ES-I3 (cell line): ENCODE results near the gene KCP.
A peak's percentile ranks its signal among the peaks of the same experiment; 100 is the strongest.

ENCODE experiments used
- H3K36me3 ChIP-seq: 2 replicates; pipeline ENCODE4 v1.6.1; 2013; ENCODE audit warnings: mild to moderate bottlenecking, low read length, control low read depth, moderate library complexity; ENCODE audit not compliant: insufficient read depth
- H3K4me1 ChIP-seq: 2 replicates; pipeline ENCODE4 v1.6.1; 2013; ENCODE audit warnings: mild to moderate bottlenecking, control low read depth, low read length; ENCODE audit not compliant: insufficient read depth
- H3K9ac ChIP-seq: 2 replicates; pipeline ENCODE4 v1.6.1; 2013; ENCODE audit warnings: low read depth, mild to moderate bottlenecking, low read length, moderate library complexity
- H3K9me3 ChIP-seq: 2 replicates; pipeline ENCODE4 v1.6.1; 2013; ENCODE audit warnings: mild to moderate bottlenecking, low read length, moderate library complexity; ENCODE audit not compliant: control insufficient read depth, insufficient read depth

Gene KCP

GRCh38 chr7:128862571-128863432 lies 47.7 kb downstream of the KCP start, which contains the start of gene ATP6V1F:
Gene ATP6V1F, plus strand, starts transcription at chr7:128862856. Its CDS starts 49 bp downstream, at chr7:128862905.
- peak within 1 kb of the TSS; percentile 74 for H3K9ac ChIP-seq
- H3K36me3 ChIP-seq: no peaks in the 10 kb centered on the region
- no peaks in the 10 kb centered on the region for H3K9me3 ChIP-seq
- peaks cover 6% of the 10 kb centered on the region for H3K4me1 ChIP-seq

- Histone ChIP-seq H3K4me1 (peaks cover 6% of the 10 kb centered on the region), H3K9ac (peak overlapping the region; percentile 74; the same call in 1 of the 2 replicates)
Measured at GRCh38 chr7:128861957-128862570, 48.4 kb downstream of the KCP start.

GRCh38 chr7:128860158-128861073 lies 50.1 kb downstream of the KCP start:
- no peak overlapping the region for H3K9ac ChIP-seq
- H3K36me3 ChIP-seq: no peaks in the 10 kb centered on the region
- peaks cover 6% of the 10 kb centered on the region for H3K4me1 ChIP-seq
- no peaks in the 10 kb centered on the region for H3K9me3 ChIP-seq

More at GRCh38 chr7:128861957-128862570, 48.4 kb downstream of the KCP start:
- Histone ChIP-seq H3K9me3 (no peaks in the 10 kb centered on the region), H3K36me3 (no peaks in the 10 kb centered on the region)

GRCh38 chr7:128859232-128860157 lies 51.0 kb downstream of the KCP start:
- Histone ChIP-seq H3K9me3 (no peaks in the 10 kb centered on the region), H3K9ac (no peak overlapping the region), H3K36me3 (no peaks in the 10 kb centered on the region), H3K4me1 (peaks cover 6% of the 10 kb centered on the region)

GRCh38 chr7:128858380-128859231 lies 51.9 kb downstream of the KCP start:
- H3K4me1 ChIP-seq: peaks cover 6% of the 10 kb centered on the region
- H3K9ac ChIP-seq: no peak overlapping the region
- H3K9me3 ChIP-seq: no peaks in the 10 kb centered on the region
- H3K36me3 ChIP-seq: no peaks in the 10 kb centered on the region; the same call in 1 of the 2 replicates

- H3K9ac ChIP-seq: no peak overlapping the region
- H3K4me1 ChIP-seq: peaks cover 6% of the 10 kb centered on the region
- H3K9me3 ChIP-seq: no peaks in the 10 kb centered on the region
- H3K36me3 ChIP-seq: no peaks in the 10 kb centered on the region; the same call in 1 of the 2 replicates
Measured at GRCh38 chr7:128856001-128856718, 54.3 kb downstream of the KCP start.

- peaks cover under 1% of the 10 kb centered on the region for H3K36me3 ChIP-seq
- no peak overlapping the region for H3K9ac ChIP-seq
- no peaks in the 10 kb centered on the region for H3K9me3 ChIP-seq
- peaks cover 2% of the 10 kb centered on the region; the same call in 1 of the 2 replicates for H3K4me1 ChIP-seq
Measured at GRCh38 chr7:128855559-128855958, 55.0 kb downstream of the KCP start.

- H3K9me3 ChIP-seq: no peaks in the 10 kb centered on the region
- peaks cover 4% of the 10 kb centered on the region for H3K36me3 ChIP-seq
- no peak overlapping the region for H3K9ac ChIP-seq
- H3K4me1 ChIP-seq: no peaks in the 10 kb centered on the region; the same call in 1 of the 2 replicates
Measured at GRCh38 chr7:128854396-128854795, 56.1 kb downstream of the KCP start.

GRCh38 chr7:128853799-128854198 lies 56.7 kb downstream of the KCP start:
- no peak overlapping the region for H3K9ac ChIP-seq
- H3K9me3 ChIP-seq: no peaks in the 10 kb centered on the region
- H3K4me1 ChIP-seq: no peaks in the 10 kb centered on the region
- peaks cover 4% of the 10 kb centered on the region for H3K36me3 ChIP-seq

- no peaks in the 10 kb centered on the region for H3K9me3 ChIP-seq
- H3K36me3 ChIP-seq: peaks cover 4% of the 10 kb centered on the region
- H3K9ac ChIP-seq: no peak overlapping the region
- H3K4me1 ChIP-seq: no peaks in the 10 kb centered on the region
Measured at GRCh38 chr7:128852537-128853254, 57.8 kb downstream of the KCP start.

- Histone ChIP-seq H3K9me3 (no peaks in the 10 kb centered on the region), H3K9ac (no peak overlapping the region), H3K36me3 (peaks cover 4% of the 10 kb centered on the region), H3K4me1 (no peaks in the 10 kb centered on the region)
Measured at GRCh38 chr7:128849804-128850490, 60.6 kb downstream of the KCP start.
